ENCODE data around the gene STXBP6. TPM values are rescaled to one million over a fixed set of nuclear protein-coding genes. Genes with fewer than 3 reads are reported as not detected.
A peak's percentile ranks its signal among the peaks of the same experiment; 100 is the strongest.

The STXBP6 gene
- total RNA-seq, 4 donors from 2014 or later: 7.1 to 16.8 (median 8.9) TPM

DNA sequence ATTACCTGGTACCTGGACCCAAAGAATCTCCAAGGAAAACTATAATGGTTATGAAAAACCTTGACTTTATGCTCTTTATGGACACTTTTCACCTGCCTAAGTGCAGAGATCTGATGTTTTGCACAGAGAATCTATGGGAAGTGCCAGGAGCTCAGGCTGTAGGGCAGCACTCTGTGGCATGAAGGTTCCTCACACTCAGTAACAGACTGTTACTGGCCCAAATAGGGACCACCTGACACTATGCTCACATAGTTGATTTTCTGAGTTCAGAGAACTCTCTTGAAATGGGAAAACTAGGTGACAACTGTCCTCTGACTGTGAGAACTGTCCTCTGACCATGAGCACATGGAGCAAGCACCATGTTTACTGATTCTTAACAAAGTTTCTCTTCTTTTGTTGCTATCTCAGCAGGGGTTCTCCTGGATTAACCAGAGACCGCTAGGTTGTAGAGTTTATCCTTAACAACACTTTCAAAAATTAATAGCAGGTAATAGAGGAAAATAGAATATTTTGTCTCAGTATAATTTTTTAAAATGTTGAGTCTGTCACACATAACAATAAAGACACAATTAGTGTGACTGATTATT is 101.6 kb downstream of the STXBP6 start:
- in situ Hi-C loops (cut with MboI; ENCODE audit: low pct_ligation_motif_present in 1 of 4, low pct_unique_long_range_greater_than_20kb in 1 of 4, low sequenced_read_pairs in 3 of 4): no loop called here
- Histone ChIP-seq H3K4me1 (no peaks in the 10 kb centered on the region), H3K9me3 (no peaks in the 10 kb centered on the region), H3K36me3 (no peaks in the 10 kb centered on the region), H3K27me3 (no peaks in the 10 kb centered on the region), H3K4me3 (no peak overlapping the region), H3K27ac (no peak overlapping the region)
- intact Hi-C loops (cut with DNase I; ENCODE audit: low total_unique reads): no loop called here
- DNase-seq: no peak
- TF ChIP-seq POLR2A (IDR thresholded peaks at IDR 0.05): no peak
- TF ChIP-seq POLR2AphosphoS5 (IDR thresholded peaks at IDR 0.05): no peak
- TF ChIP-seq, protein P1, sequence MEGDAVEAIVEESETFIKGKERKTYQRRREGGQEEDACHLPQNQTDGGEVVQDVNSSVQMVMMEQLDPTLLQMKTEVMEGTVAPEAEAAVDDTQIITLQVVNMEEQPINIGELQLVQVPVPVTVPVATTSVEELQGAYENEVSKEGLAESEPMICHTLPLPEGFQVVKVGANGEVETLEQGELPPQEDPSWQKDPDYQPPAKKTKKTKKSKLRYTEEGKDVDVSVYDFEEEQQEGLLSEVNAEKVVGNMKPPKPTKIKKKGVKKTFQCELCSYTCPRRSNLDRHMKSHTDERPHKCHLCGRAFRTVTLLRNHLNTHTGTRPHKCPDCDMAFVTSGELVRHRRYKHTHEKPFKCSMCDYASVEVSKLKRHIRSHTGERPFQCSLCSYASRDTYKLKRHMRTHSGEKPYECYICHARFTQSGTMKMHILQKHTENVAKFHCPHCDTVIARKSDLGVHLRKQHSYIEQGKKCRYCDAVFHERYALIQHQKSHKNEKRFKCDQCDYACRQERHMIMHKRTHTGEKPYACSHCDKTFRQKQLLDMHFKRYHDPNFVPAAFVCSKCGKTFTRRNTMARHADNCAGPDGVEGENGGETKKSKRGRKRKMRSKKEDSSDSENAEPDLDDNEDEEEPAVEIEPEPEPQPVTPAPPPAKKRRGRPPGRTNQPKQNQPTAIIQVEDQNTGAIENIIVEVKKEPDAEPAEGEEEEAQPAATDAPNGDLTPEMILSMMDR (IDR thresholded peaks at IDR 0.05): no peak
- no peak for TF ChIP-seq EP300 (IDR thresholded peaks at IDR 0.05; ENCODE audit: low read depth)
- 78 to 80% methylated on average over 1 of the region's 1 CpG for WGBS, 2 donors (ENCODE audit: low coverage in 1 of 2)

DNA sequence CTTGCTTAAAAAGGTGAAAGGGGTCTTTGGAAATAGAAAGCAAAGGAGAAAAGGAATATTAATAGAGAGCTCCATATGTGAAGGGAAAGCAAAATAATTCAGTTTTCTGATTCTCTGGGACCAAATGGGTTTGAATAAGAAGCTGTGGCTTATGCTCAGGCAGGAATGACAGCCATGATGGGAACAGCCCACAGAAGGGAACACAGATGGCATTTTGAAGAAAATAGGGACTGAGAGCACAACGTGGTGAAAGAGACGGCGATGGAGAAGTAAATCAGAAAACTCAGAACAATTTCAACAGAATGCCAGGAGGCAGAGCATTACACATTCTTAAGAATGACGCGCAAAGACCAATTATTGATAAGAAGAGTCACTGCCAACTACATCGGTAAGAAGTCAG is 102.8 kb downstream of the STXBP6 start:
- Histone ChIP-seq H3K27ac (no peak overlapping the region), H3K4me1 (no peaks in the 10 kb centered on the region), H3K36me3 (no peaks in the 10 kb centered on the region), H3K27me3 (no peaks in the 10 kb centered on the region), H3K9me3 (no peaks in the 10 kb centered on the region), H3K4me3 (no peak overlapping the region)
- DNase-seq: no peak
- intact Hi-C loops (cut with DNase I; ENCODE audit: low total_unique reads): no loop called here
- WGBS, 2 donors (ENCODE audit: low coverage in 1 of 2): 96% methylated on average over 6 of the region's 6 CpGs; no CpG with 5 or more reads in 1 of the 2 donors
- TF ChIP-seq EP300 (IDR thresholded peaks at IDR 0.05; ENCODE audit: low read depth): no peak
- no peak for TF ChIP-seq POLR2AphosphoS5 (IDR thresholded peaks at IDR 0.05)
- TF ChIP-seq POLR2A (IDR thresholded peaks at IDR 0.05): no peak
- TF ChIP-seq, protein P1 (IDR thresholded peaks at IDR 0.05): no peak
- in situ Hi-C loops (cut with MboI; ENCODE audit: low pct_ligation_motif_present in 1 of 4, low pct_unique_long_range_greater_than_20kb in 1 of 4, low sequenced_read_pairs in 3 of 4): no loop called here

DNA sequence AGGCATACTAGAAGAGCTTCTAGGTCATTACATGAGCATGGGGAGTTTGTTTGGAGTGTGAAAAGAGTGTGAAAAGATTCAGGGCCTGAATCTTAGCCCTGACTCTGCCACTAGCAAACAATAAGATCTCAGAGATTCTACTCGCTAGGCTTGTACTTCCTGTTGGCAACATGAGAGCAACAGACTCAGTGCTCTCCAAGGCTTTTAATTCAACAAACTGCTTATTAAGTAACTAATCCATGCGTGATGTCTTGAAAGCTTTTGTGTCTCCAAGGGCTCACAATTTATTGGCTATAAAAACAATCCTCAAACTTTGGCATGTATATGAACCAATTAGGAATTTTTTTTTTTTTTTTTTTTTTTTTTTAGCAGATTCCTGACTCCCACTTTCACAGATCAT is 105.1 kb downstream of the STXBP6 start:
- intact Hi-C loops (cut with DNase I; ENCODE audit: low total_unique reads) (no loop called here), in situ Hi-C loops (cut with MboI; ENCODE audit: low pct_ligation_motif_present in 1 of 4, low pct_unique_long_range_greater_than_20kb in 1 of 4, low sequenced_read_pairs in 3 of 4) (no loop called here)
- TF ChIP-seq EP300 (IDR thresholded peaks at IDR 0.05; ENCODE audit: low read depth) (no peak), POLR2A (IDR thresholded peaks at IDR 0.05) (no peak), POLR2AphosphoS5 (IDR thresholded peaks at IDR 0.05) (no peak)
- TF ChIP-seq, protein P1 (IDR thresholded peaks at IDR 0.05): no peak
- Histone ChIP-seq H3K4me3 (no peak overlapping the region), H3K4me1 (no peaks in the 10 kb centered on the region), H3K27me3 (no peaks in the 10 kb centered on the region), H3K27ac (no peak overlapping the region), H3K36me3 (no peaks in the 10 kb centered on the region), H3K9me3 (no peaks in the 10 kb centered on the region)
- WGBS, 2 donors (ENCODE audit: low coverage in 1 of 2): 48 to 100% methylated on average over 1 to 2 of the region's 2 CpGs
- no peak for DNase-seq

DNA sequence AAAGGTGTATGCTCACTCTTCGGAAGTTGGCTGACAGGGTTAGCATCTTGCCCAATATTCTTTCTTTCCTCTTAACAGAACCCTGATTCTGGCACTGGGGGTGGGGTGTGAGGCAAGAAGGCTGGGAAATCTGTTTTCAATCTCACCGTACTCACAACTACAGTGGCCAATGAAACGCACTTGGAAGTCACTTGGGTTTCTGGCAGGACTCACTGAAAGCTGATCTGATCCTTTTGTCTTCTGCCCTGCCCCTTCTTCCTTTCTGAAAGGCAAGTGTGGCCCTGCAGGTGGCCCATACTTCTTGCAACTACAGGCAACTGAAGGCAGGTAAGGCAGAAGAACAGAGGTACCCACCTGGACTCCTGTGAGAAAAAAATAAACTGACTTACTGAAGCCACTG is 106.9 kb downstream of the STXBP6 start:
- no peak for TF ChIP-seq EP300 (IDR thresholded peaks at IDR 0.05; ENCODE audit: low read depth)
- no peak for TF ChIP-seq POLR2AphosphoS5 (IDR thresholded peaks at IDR 0.05)
- TF ChIP-seq, protein P1 (IDR thresholded peaks at IDR 0.05): no peak
- TF ChIP-seq POLR2A (IDR thresholded peaks at IDR 0.05): no peak
- 66 to 78% methylated on average over 2 to 3 of the region's 3 CpGs for WGBS, 2 donors (ENCODE audit: low coverage in 1 of 2)
- no peaks in the 10 kb centered on the region for H3K4me1 ChIP-seq
- H3K9me3 ChIP-seq: no peaks in the 10 kb centered on the region
- DNase-seq: peak; percentile 17
- H3K27ac ChIP-seq: no peak overlapping the region
- intact Hi-C loops (cut with DNase I; ENCODE audit: low total_unique reads): no loop called here
- no peak overlapping the region for H3K4me3 ChIP-seq
- in situ Hi-C loops (cut with MboI; ENCODE audit: low pct_ligation_motif_present in 1 of 4, low pct_unique_long_range_greater_than_20kb in 1 of 4, low sequenced_read_pairs in 3 of 4): no loop called here
- H3K36me3 ChIP-seq: no peaks in the 10 kb centered on the region
- no peaks in the 10 kb centered on the region for H3K27me3 ChIP-seq
